Measurements from ENCODE around the gene UMAD1. TPM values are rescaled to one million over a fixed set of nuclear protein-coding genes. Genes with fewer than 3 reads are reported as not detected.

UMAD1 gene
- total RNA-seq, 1 donor: 17.0 TPM

GRCh38 chr7:7704867-7705266 is 64.3 kb downstream of the UMAD1 start:
- TF ChIP-seq CTCF (IDR thresholded peaks at IDR 0.05; ENCODE audit: extremely low read depth, low read depth, low read length): no peak
- no peaks in the 10 kb centered on the region for H3K9me3 ChIP-seq (ENCODE audit: low read depth, low read length)
- H3K4me3 ChIP-seq (ENCODE audit: insufficient read depth, low read length): no peak overlapping the region
- H3K36me3 ChIP-seq (ENCODE audit: insufficient read depth, low read length): no peaks in the 10 kb centered on the region
- H3K4me1 ChIP-seq (ENCODE audit: insufficient read depth, low read length): peaks cover 9% of the 10 kb centered on the region
- no peak overlapping the region for H3K4me2 ChIP-seq (ENCODE audit: insufficient read depth, low read length)
- H3K27me3 ChIP-seq (ENCODE audit: insufficient read depth, low read length): no peaks in the 10 kb centered on the region
- H3K27ac ChIP-seq (ENCODE audit: low read depth, low read length): no peak overlapping the region
- no peaks in the 10 kb centered on the region for H4K20me1 ChIP-seq (ENCODE audit: insufficient read depth, low read length)
- no peaks in the 10 kb centered on the region for H3K79me2 ChIP-seq (ENCODE audit: insufficient read depth, low read length)
- H2AFZ ChIP-seq (ENCODE audit: low read length): no peak overlapping the region
- DNase-seq (ENCODE audit: insufficient read length, low spot score, missing footprints): no peak

DNA sequence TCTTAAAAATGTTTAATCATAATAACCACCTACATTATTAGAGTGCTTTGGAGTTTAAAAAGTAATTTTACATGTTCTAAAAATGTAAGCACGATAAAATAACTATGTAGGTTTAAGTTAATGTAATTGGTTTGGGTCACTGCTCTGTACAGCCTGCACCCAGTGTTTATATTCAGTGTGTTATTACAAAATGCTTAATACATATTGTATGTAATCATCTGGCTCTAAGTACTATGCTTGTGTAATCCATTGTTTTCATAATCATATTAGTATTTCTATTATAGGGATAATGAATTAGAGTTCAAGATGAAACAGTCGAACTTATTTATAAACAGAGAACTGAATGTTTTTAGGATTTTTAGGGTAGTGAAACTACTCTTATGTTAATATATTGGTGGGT is 64.8 kb downstream of the UMAD1 start:
- TF ChIP-seq CTCF (IDR thresholded peaks at IDR 0.05; ENCODE audit: extremely low read depth, low read depth, low read length): no peak
- Histone ChIP-seq H4K20me1 (ENCODE audit: insufficient read depth, low read length) (no peaks in the 10 kb centered on the region), H3K36me3 (ENCODE audit: insufficient read depth, low read length) (no peaks in the 10 kb centered on the region), H3K4me2 (ENCODE audit: insufficient read depth, low read length) (no peak overlapping the region), H3K4me3 (ENCODE audit: insufficient read depth, low read length) (no peak overlapping the region), H3K27me3 (ENCODE audit: insufficient read depth, low read length) (no peaks in the 10 kb centered on the region), H3K79me2 (ENCODE audit: insufficient read depth, low read length) (no peaks in the 10 kb centered on the region), H3K9me3 (ENCODE audit: low read depth, low read length) (no peaks in the 10 kb centered on the region), H3K4me1 (ENCODE audit: insufficient read depth, low read length) (peaks cover 9% of the 10 kb centered on the region), H2AFZ (ENCODE audit: low read length) (no peak overlapping the region), H3K27ac (ENCODE audit: low read depth, low read length) (no peak overlapping the region)
- DNase-seq (ENCODE audit: insufficient read length, low spot score, missing footprints): no peak

DNA sequence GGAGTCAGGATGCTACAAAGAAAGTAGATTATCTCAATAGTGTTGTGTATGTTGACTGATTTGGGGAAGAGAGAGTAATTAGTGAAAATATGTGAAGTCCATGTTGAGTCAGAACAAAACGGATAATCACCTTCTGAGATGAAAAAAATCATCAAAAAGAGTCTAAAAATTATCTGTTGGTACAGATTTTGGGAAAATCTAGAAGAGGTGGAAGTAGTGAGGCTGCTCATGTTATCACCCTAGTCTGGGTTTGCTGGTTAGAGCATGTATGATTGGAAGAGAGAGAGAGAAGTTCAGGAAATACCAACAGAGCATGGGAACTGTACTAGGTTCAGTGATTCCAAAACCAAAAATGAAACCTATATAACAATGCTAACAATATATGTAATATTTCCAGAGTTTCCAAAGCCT is 65.6 kb downstream of the UMAD1 start:
- Histone ChIP-seq H3K4me2 (ENCODE audit: insufficient read depth, low read length) (no peak overlapping the region), H3K4me3 (ENCODE audit: insufficient read depth, low read length) (no peak overlapping the region), H3K36me3 (ENCODE audit: insufficient read depth, low read length) (no peaks in the 10 kb centered on the region), H3K27ac (ENCODE audit: low read depth, low read length) (no peak overlapping the region), H4K20me1 (ENCODE audit: insufficient read depth, low read length) (no peaks in the 10 kb centered on the region), H3K79me2 (ENCODE audit: insufficient read depth, low read length) (no peaks in the 10 kb centered on the region), H3K27me3 (ENCODE audit: insufficient read depth, low read length) (no peaks in the 10 kb centered on the region), H3K9me3 (ENCODE audit: low read depth, low read length) (no peaks in the 10 kb centered on the region), H3K4me1 (ENCODE audit: insufficient read depth, low read length) (peaks cover 9% of the 10 kb centered on the region), H2AFZ (ENCODE audit: low read length) (no peak overlapping the region)
- TF ChIP-seq CTCF (IDR thresholded peaks at IDR 0.05; ENCODE audit: extremely low read depth, low read depth, low read length): no peak
- DNase-seq (ENCODE audit: insufficient read length, low spot score, missing footprints): no peak

GRCh38 chr7:7706556-7707172 is 66.1 kb downstream of the UMAD1 start:
- no peak overlapping the region for H3K4me3 ChIP-seq (ENCODE audit: insufficient read depth, low read length)
- no peak for DNase-seq (ENCODE audit: insufficient read length, low spot score, missing footprints)
- TF ChIP-seq CTCF (IDR thresholded peaks at IDR 0.05; ENCODE audit: extremely low read depth, low read depth, low read length): no peak
- H3K36me3 ChIP-seq (ENCODE audit: insufficient read depth, low read length): no peaks in the 10 kb centered on the region
- H4K20me1 ChIP-seq (ENCODE audit: insufficient read depth, low read length): no peaks in the 10 kb centered on the region
- H2AFZ ChIP-seq (ENCODE audit: low read length): no peak overlapping the region
- H3K79me2 ChIP-seq (ENCODE audit: insufficient read depth, low read length): no peaks in the 10 kb centered on the region
- H3K9me3 ChIP-seq (ENCODE audit: low read depth, low read length): no peaks in the 10 kb centered on the region
- no peak overlapping the region for H3K27ac ChIP-seq (ENCODE audit: low read depth, low read length)
- peaks cover 9% of the 10 kb centered on the region for H3K4me1 ChIP-seq (ENCODE audit: insufficient read depth, low read length)
- no peaks in the 10 kb centered on the region for H3K27me3 ChIP-seq (ENCODE audit: insufficient read depth, low read length)
- H3K4me2 ChIP-seq (ENCODE audit: insufficient read depth, low read length): no peak overlapping the region
